Stimulated activated CD8-positive, alpha-beta memory T cell treated with anti-CD3 and anti-CD28 coated beads, Interleukin-2, amount 100 ng/mL, for 1 hour (primary cell): ENCODE data around the gene VIM.
"Not testable (repeated sequence)": the region's sequence is repeated elsewhere in the genome, so short reads cannot be mapped to it uniquely, and the experiment has no call there.

Experiments used
- DNase-seq, 2 donors: peaks; one replicate each; pipeline ENCODE4 v3.0.0-alpha.2; 2020; ENCODE audit warnings: low read depth in 2 of 2

Gene VIM

GRCh38 chr10:17256627-17257026 lies 28.6 kb downstream of the VIM start:
- no peak for DNase-seq

- DNase-seq, result no peak
Observed at GRCh38 chr10:17257466-17258321, 29.7 kb downstream of the VIM start.

GRCh38 chr10:17262502-17262901 lies 34.5 kb downstream of the VIM start:
- no peak for DNase-seq

- no peak for DNase-seq
Observed at GRCh38 chr10:17263580-17263979, 35.5 kb downstream of the VIM start.

GRCh38 chr10:17265468-17265867 lies 37.4 kb downstream of the VIM start:
- no peak for DNase-seq

GRCh38 chr10:17266549-17266948 lies 38.5 kb downstream of the VIM start:
- DNase-seq, result not testable (repeated sequence)

- no peak for DNase-seq
Observed at GRCh38 chr10:17272648-17273047, 44.6 kb downstream of the VIM start.

GRCh38 chr10:17273403-17273802 lies 45.4 kb downstream of the VIM start:
- no peak for DNase-seq

- no peak for DNase-seq
Observed at GRCh38 chr10:17276756-17277424, 48.8 kb downstream of the VIM start.

GRCh38 chr10:17278607-17279240 lies 50.7 kb downstream of the VIM start:
- DNase-seq, result no peak

- DNase-seq, result no peak
Observed at GRCh38 chr10:17282311-17282710, 54.3 kb downstream of the VIM start.

GRCh38 chr10:17286562-17287550 lies 58.8 kb downstream of the VIM start:
- DNase-seq, result no peak
